ENCODE data around the gene SND1. TPM values are rescaled to one million over a fixed set of nuclear protein-coding genes. Genes with fewer than 3 reads are reported as not detected.
A peak's percentile ranks its signal among the peaks of the same experiment; 100 is the strongest.

Gene SND1
- total and polyA plus RNA-seq, 4 donors: 50.3 to 150 (median 105) TPM

DNA sequence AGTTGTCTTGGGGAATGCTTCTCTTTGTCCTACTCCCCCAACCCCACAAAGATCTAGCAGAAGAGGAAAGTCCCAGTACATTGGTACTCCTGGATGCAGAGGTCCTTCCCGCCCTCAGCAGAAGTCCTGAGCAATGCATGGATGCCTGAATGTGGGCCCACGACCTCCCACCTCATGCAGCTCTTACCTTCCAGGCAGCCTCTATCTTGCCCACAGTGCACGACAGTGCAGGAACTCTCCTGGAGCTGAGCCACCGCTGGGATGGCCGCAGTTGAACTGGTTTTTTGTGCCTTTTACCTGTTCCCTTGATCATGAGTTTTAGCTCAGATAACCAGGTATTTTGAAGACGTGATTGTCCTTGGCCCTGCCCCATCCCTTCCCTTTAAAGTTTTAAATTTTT lies 341.3 kb downstream of the SND1 start:
- ATAC-seq (ENCODE audit: low FRiP score): no peak
- DNase-seq: no peak

DNA sequence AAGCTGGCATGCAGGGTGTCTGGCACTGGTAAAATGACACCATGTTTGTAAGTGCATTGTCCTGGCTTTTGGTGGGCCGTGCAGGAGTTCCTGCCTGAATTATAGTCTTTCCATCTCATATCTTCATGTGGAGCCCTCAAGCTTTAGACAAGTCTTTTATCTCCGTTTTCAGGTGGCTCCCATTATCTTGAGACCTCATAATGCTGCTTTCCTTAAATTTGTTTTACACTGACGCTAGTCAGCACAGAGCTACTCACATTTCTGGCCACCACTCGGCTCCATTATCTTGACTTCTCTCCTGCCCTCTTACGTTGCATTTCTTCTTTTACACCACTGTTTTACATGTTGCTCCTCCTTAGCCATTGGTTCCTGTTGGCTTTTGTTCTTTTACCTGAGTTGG lies 342.0 kb downstream of the SND1 start:
- WGBS, 2 donors: 92 to 94% methylated on average over 5 of the region's 5 CpGs
- intact Hi-C loops (cut with DNase I): loop anchor here in 1 of 2 donors (10.0 kb wide), 1 partner anchor 169 kb away; no protein-coding TSS in a partner anchor

More for the DNA sequence above, 341.3 kb downstream of the SND1 start:
- intact Hi-C loops (cut with DNase I): loop anchor here in 1 of 2 donors (10.0 kb wide), 1 partner anchor 169 kb away; no protein-coding TSS in a partner anchor
- H3K27me3 ChIP-seq (ENCODE audit: control insufficient read depth in 1 of 2, insufficient read depth in 2 of 2, low read length in 1 of 2): no peaks in the 10 kb centered on the region
- no peak overlapping the region for H3K27ac ChIP-seq (ENCODE audit: low read depth in 1 of 2, low read length in 2 of 2)
- H3K4me1 ChIP-seq (ENCODE audit: control insufficient read depth in 1 of 2, insufficient read depth in 2 of 2, low read length in 2 of 2): peaks cover 0 to 7% of the 10 kb centered on the region in 2 donors
- H3K36me3 ChIP-seq (ENCODE audit: control insufficient read depth in 1 of 2, insufficient read depth in 2 of 2, low read length in 1 of 2): peaks cover 0 to 4% of the 10 kb centered on the region in 2 donors
- H3K9me3 ChIP-seq (ENCODE audit: control insufficient read depth, low read length): no peaks in the 10 kb centered on the region
- no peak overlapping the region for H3K4me3 ChIP-seq (ENCODE audit: low read length in 2 of 2)
- 92 to 96% methylated on average over 6 of the region's 6 CpGs for WGBS, 2 donors

DNA sequence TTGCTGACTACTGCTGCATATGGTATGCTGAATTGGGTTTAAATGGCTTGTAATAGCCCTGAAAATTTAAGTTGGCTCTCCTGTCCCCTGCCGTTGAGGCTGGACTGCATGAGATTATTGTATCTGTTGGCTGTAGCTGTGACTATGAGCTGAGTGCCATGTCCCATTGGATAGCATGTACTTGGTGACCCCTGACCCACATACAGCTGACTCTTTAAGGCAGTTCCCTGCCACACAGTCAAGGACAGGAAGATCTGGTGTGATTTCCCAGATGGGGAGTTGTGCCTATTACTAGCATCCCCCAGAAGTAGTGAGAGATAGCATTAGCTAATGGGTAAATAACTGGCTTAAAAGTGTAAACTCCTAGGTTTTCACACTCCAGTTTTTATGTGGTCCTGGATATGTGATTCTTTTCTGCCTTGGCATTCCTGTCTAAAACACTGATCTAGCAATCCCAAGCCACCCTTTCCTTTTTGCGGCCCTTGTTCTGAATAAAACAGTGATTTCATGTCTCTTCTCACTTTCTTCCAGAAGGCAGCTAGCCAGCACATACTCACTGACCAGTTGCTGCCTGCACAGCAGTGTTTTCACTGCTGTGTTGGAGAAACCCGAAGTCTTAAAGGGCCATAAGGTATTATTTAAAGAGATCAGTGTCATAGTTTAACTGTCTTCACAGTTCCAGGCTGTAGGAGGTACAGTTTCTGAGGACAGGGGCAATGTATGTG lies 343.3 kb downstream of the SND1 start:
- H3K4me3 ChIP-seq (ENCODE audit: low read length in 2 of 2): no peak overlapping the region
- peak; percentile 59 for ATAC-seq (ENCODE audit: low FRiP score)
- H3K27ac ChIP-seq (ENCODE audit: low read depth in 1 of 2, low read length in 2 of 2): no peak overlapping the region
- no peak for DNase-seq
- H3K4me1 ChIP-seq (ENCODE audit: control insufficient read depth in 1 of 2, insufficient read depth in 2 of 2, low read length in 2 of 2): peaks cover 0 to 7% of the 10 kb centered on the region in 2 donors
- no peaks in the 10 kb centered on the region for H3K9me3 ChIP-seq (ENCODE audit: control insufficient read depth, low read length)
- H3K27me3 ChIP-seq (ENCODE audit: control insufficient read depth in 1 of 2, insufficient read depth in 2 of 2, low read length in 1 of 2): no peaks in the 10 kb centered on the region
- peaks cover 0 to 2% of the 10 kb centered on the region in 2 donors for H3K36me3 ChIP-seq (ENCODE audit: control insufficient read depth in 1 of 2, insufficient read depth in 2 of 2, low read length in 1 of 2)
- intact Hi-C loops (cut with DNase I): loop anchor here in 1 of 2 donors (10.0 kb wide), 1 partner anchor 171 kb away; no protein-coding TSS in a partner anchor
- 4 to 9% methylated on average over 3 of the region's 3 CpGs for WGBS, 2 donors

More for the DNA sequence above, 342.0 kb downstream of the SND1 start:
- no peak overlapping the region for H3K27ac ChIP-seq (ENCODE audit: low read depth in 1 of 2, low read length in 2 of 2)
- H3K27me3 ChIP-seq (ENCODE audit: control insufficient read depth in 1 of 2, insufficient read depth in 2 of 2, low read length in 1 of 2): no peaks in the 10 kb centered on the region
- no peak for ATAC-seq (ENCODE audit: low FRiP score)
- peaks cover 0 to 7% of the 10 kb centered on the region in 2 donors for H3K4me1 ChIP-seq (ENCODE audit: control insufficient read depth in 1 of 2, insufficient read depth in 2 of 2, low read length in 2 of 2)
- H3K9me3 ChIP-seq (ENCODE audit: control insufficient read depth, low read length): no peaks in the 10 kb centered on the region
- H3K4me3 ChIP-seq (ENCODE audit: low read length in 2 of 2): no peak overlapping the region
- H3K36me3 ChIP-seq (ENCODE audit: control insufficient read depth in 1 of 2, insufficient read depth in 2 of 2, low read length in 1 of 2): peaks cover 0 to 4% of the 10 kb centered on the region in 2 donors
- no peak for DNase-seq

DNA sequence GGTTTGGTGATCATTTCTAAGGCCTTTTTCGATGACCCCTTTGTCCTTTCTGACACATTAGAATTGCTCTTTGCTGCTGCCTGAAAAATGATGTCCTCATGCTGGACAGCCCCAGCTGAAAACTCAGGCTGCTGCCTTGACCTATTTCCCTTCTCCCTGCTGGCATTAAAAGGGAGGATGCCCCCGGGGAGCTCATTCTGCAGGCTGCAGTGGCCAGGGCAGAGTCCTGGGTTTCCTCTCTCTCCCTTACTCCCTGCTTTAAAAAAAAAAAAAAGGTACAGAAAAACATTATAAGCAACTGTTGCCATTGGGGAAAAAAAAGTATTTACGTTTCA lies 343.9 kb downstream of the SND1 start:
- H3K4me1 ChIP-seq (ENCODE audit: control insufficient read depth in 1 of 2, insufficient read depth in 2 of 2, low read length in 2 of 2): peaks cover 0 to 7% of the 10 kb centered on the region in 2 donors
- DNase-seq (no peak), ATAC-seq (ENCODE audit: low FRiP score) (peak; percentile 54)
- 18 to 26% methylated on average over 3 of the region's 3 CpGs for WGBS, 2 donors
- H3K36me3 ChIP-seq (ENCODE audit: control insufficient read depth in 1 of 2, insufficient read depth in 2 of 2, low read length in 1 of 2): peaks cover 0 to 5% of the 10 kb centered on the region in 2 donors
- H3K27me3 ChIP-seq (ENCODE audit: control insufficient read depth in 1 of 2, insufficient read depth in 2 of 2, low read length in 1 of 2): no peaks in the 10 kb centered on the region
- no peak overlapping the region for H3K27ac ChIP-seq (ENCODE audit: low read depth in 1 of 2, low read length in 2 of 2)
- intact Hi-C loops (cut with DNase I): loop anchor here in 1 of 2 donors (10.0 kb wide), 1 partner anchor 171 kb away; no protein-coding TSS in a partner anchor
- no peaks in the 10 kb centered on the region for H3K9me3 ChIP-seq (ENCODE audit: control insufficient read depth, low read length)
- H3K4me3 ChIP-seq (ENCODE audit: low read length in 2 of 2): no peak overlapping the region

DNA sequence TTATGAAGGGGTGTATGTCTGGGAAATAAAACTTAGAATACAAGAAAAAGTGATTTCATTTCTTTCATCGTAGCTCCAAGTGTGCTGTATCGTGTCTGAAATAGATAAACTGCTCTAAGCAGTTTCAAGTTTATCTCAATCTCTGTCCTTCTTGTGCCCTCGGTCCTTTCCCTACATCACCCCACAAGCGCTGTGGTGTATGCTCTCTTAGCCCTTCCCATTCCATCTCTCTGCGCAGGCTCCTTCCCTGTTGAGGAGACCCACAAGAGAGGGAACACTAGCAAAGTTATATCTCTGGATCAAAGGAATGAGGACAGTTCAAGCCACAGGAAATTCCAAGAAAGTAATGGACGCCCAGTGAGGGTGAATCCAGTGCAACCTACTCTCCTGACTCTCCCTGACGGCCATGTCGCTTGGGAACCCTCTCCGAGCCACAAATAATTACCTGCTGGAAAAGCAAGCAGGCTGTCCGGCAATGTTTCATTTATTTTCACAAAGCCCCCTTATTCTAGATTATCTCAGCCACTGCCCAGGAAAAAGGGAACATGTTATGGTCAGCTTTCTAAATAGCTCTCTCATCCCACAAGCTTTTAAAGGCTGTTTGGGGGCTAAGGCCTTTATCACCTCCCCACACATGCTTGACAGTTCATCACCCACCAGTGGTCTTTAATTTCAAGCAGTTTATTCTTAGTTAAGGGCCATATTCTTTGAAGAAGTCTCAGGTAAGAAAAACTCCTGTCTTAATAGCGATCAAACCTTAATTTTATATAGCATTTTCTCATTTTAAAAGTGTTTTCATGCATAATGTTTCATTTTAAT lies 344.5 kb downstream of the SND1 start:
- no peak for ATAC-seq (ENCODE audit: low FRiP score)
- peaks cover 0 to 7% of the 10 kb centered on the region in 2 donors for H3K4me1 ChIP-seq (ENCODE audit: control insufficient read depth in 1 of 2, insufficient read depth in 2 of 2, low read length in 2 of 2)
- peaks cover 0 to 4% of the 10 kb centered on the region in 2 donors for H3K36me3 ChIP-seq (ENCODE audit: control insufficient read depth in 1 of 2, insufficient read depth in 2 of 2, low read length in 1 of 2)
- H3K9me3 ChIP-seq (ENCODE audit: control insufficient read depth, low read length): no peaks in the 10 kb centered on the region
- H3K27me3 ChIP-seq (ENCODE audit: control insufficient read depth in 1 of 2, insufficient read depth in 2 of 2, low read length in 1 of 2): no peaks in the 10 kb centered on the region
- no peak overlapping the region for H3K4me3 ChIP-seq (ENCODE audit: low read length in 2 of 2)
- no peak for DNase-seq
- no peak overlapping the region for H3K27ac ChIP-seq (ENCODE audit: low read depth in 1 of 2, low read length in 2 of 2)
- 88 to 89% methylated on average over 11 of the region's 11 CpGs for WGBS, 2 donors
- intact Hi-C loops (cut with DNase I): loop anchor here in 1 of 2 donors (10.0 kb wide), 1 partner anchor 172 kb away; no protein-coding TSS in a partner anchor

DNA sequence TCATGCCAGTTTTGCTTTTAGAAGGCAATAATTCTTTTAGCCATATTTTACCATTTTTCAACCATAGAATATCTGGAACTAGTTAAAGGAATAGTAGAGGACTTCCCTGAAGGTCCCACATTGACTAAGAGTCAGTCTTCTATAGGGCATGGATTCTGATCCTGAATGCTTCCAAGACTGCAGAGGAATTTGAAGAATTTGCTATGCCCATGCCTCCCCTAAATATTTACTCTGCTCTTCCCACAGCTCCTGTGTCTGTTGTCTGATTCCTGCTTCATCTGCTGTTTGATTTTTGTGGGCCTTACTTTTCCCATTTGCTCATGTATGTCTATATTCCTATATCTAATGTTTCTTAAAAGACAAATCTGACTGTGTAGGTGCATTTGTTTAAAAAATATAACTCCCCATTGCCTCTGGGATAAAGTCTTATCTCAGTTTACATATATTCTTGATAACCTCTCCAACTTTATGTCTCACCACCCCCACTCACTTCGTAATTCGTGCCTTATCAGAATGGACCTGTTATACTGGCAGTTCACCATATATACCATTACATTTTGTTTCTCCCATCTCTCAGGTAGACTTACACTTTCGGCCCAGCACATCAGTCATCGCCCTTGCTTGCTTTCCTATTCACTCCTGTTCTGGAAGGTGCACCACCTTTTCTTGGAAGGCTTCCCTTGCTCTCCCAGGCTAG lies 345.4 kb downstream of the SND1 start:
- H3K27me3 ChIP-seq (ENCODE audit: control insufficient read depth in 1 of 2, insufficient read depth in 2 of 2, low read length in 1 of 2): no peaks in the 10 kb centered on the region
- no peak overlapping the region for H3K4me3 ChIP-seq (ENCODE audit: low read length in 2 of 2)
- no peaks in the 10 kb centered on the region for H3K9me3 ChIP-seq (ENCODE audit: control insufficient read depth, low read length)
- ATAC-seq (ENCODE audit: low FRiP score) (no peak), DNase-seq (no peak)
- WGBS, 2 donors: 89 to 90% methylated on average over 4 of the region's 4 CpGs
- intact Hi-C loops (cut with DNase I): loop anchor here in 1 of 2 donors (10.0 kb wide), 1 partner anchor 173 kb away; no protein-coding TSS in a partner anchor
- H3K4me1 ChIP-seq (ENCODE audit: control insufficient read depth in 1 of 2, insufficient read depth in 2 of 2, low read length in 2 of 2): peaks cover 0 to 7% of the 10 kb centered on the region in 2 donors
- peaks cover 0 to 3% of the 10 kb centered on the region in 2 donors for H3K36me3 ChIP-seq (ENCODE audit: control insufficient read depth in 1 of 2, insufficient read depth in 2 of 2, low read length in 1 of 2)
- no peak overlapping the region for H3K27ac ChIP-seq (ENCODE audit: low read depth in 1 of 2, low read length in 2 of 2)

DNA sequence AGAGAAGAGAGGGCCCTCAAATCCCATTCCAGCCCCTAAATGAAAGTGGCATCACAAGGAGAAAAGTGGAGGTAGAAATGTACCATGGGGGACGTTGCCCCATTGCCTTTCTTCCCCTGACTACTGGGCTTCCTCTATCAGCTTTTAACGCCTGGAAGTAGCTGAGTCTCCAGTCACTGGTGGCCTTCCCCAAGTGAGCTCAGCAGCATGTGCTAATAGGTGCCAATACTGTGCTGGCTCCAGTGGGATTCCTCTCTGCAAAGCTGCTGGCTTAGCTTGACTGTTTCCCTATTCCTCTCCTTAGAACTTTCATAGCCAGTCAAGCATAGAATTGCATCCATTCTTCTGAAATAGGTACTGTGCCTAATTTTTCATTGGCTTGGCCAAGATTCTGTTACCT lies 346.7 kb downstream of the SND1 start:
- WGBS, 2 donors: 96% methylated on average over 2 of the region's 2 CpGs
- ATAC-seq (ENCODE audit: low FRiP score) (no peak), DNase-seq (no peak)
- H3K4me3 ChIP-seq (ENCODE audit: low read length in 2 of 2): no peak overlapping the region
- no peaks in the 10 kb centered on the region for H3K9me3 ChIP-seq (ENCODE audit: control insufficient read depth, low read length)
- intact Hi-C loops (cut with DNase I): loop anchor here in 1 of 2 donors (10.0 kb wide), 1 partner anchor 174 kb away; no protein-coding TSS in a partner anchor
- no peak overlapping the region for H3K27ac ChIP-seq (ENCODE audit: low read depth in 1 of 2, low read length in 2 of 2)
- no peaks in the 10 kb centered on the region for H3K27me3 ChIP-seq (ENCODE audit: control insufficient read depth in 1 of 2, insufficient read depth in 2 of 2, low read length in 1 of 2)
- peaks cover 0 to 3% of the 10 kb centered on the region in 2 donors for H3K36me3 ChIP-seq (ENCODE audit: control insufficient read depth in 1 of 2, insufficient read depth in 2 of 2, low read length in 1 of 2)
- H3K4me1 ChIP-seq (ENCODE audit: control insufficient read depth in 1 of 2, insufficient read depth in 2 of 2, low read length in 2 of 2): peaks cover 0 to 7% of the 10 kb centered on the region in 2 donors

DNA sequence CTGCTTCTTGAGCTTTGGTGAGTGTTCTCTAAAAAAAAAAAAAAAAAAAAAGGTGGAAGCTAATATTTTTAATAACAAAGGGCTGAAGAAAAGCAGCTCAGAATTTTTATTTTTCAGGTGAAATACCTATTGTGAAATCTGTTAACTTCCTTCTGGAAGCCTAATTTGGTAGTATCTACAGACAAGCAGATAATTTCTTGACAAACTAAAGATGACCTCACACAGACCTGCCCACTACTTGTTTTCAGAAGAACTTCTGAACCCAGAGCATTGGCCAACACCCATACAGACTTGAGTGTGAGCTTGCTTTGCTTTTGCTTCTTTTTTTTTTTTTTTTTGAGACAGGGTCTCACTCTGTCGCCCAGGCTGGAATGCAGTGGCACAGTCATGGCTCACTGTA lies 348.1 kb downstream of the SND1 start:
- ATAC-seq (ENCODE audit: low FRiP score) (no peak), DNase-seq (no peak)
- intact Hi-C loops (cut with DNase I): no loop called here
- Histone ChIP-seq H3K27me3 (ENCODE audit: control insufficient read depth in 1 of 2, insufficient read depth in 2 of 2, low read length in 1 of 2) (no peaks in the 10 kb centered on the region), H3K9me3 (ENCODE audit: control insufficient read depth, low read length) (no peaks in the 10 kb centered on the region), H3K4me3 (ENCODE audit: low read length in 2 of 2) (no peak overlapping the region), H3K36me3 (ENCODE audit: control insufficient read depth in 1 of 2, insufficient read depth in 2 of 2, low read length in 1 of 2) (peaks cover 0 to 3% of the 10 kb centered on the region in 2 donors), H3K4me1 (ENCODE audit: control insufficient read depth in 1 of 2, insufficient read depth in 2 of 2, low read length in 2 of 2) (peaks cover 0 to 6% of the 10 kb centered on the region in 2 donors), H3K27ac (ENCODE audit: low read depth in 1 of 2, low read length in 2 of 2) (no peak overlapping the region)
- 100% methylated on average over 1 of the region's 1 CpG for WGBS, 2 donors
